NB4 (cell line): Measurements from ENCODE around the gene ENTPD6.

Experiments
- CTCF ChIP-seq: IDR thresholded peaks from one replicate; pipeline ENCODE4 v1.5.1; 2012; ENCODE audit warnings: low read depth, low read length
- MAX ChIP-seq: IDR thresholded peaks from 2 replicates; pipeline ENCODE4 v1.6.1; 2011; ENCODE audit warnings: low read depth, low read length

- TF ChIP-seq MAX (no peak), CTCF (no peak)
These were observed 23.0 kb downstream of the ENTPD6 start for GRCh38 chr20:25218492-25218891.
